ENCODE measurements around the gene ACTL10.

GRCh38 chr20:33673410-33674293 is 6.9 kb downstream of the ACTL10 start:
- no peak for TF ChIP-seq CTCF (IDR thresholded peaks at IDR 0.05; ENCODE audit: insufficient read depth, low read depth, low read length)
- no peak for TF ChIP-seq EZH2 (IDR thresholded peaks at IDR 0.05; ENCODE audit: insufficient read depth, low read length)

Data from astrocyte (in vitro differentiated cells and primary cell).